ENCODE measurements around the gene TSSK6. TPM values are rescaled to one million over a fixed set of nuclear protein-coding genes. Genes with fewer than 3 reads are reported as not detected.

TSSK6 gene
- total and polyA plus RNA-seq, 8 donors, result 0.69 to 2.5 (median 1.5) TPM

- DNase-seq, result no peak
These were observed 8.8 kb downstream of the TSSK6 start for GRCh38 chr19:19506592-19506991.

GRCh38 chr19:19505669-19506326 lies 9.6 kb downstream of the TSSK6 start:
- Histone ChIP-seq H3K4me1 (no peaks in the 10 kb centered on the region), H3K36me3 (peaks cover 0 to 46% (median 0%) of the 10 kb centered on the region in 3 donors), H3K9me3 (no peaks in the 10 kb centered on the region), H3K27me3 (no peaks in the 10 kb centered on the region), H3K4me3 (no peak overlapping the region), H3K27ac (no peak overlapping the region)
- ATAC-seq, result no peak
- intact Hi-C loops (cut with DNase I), result no loop called here
- WGBS, 2 donors, result 92 to 94% methylated on average over 27 of the region's 27 CpGs
- no peak for TF ChIP-seq CTCF (IDR thresholded peaks at IDR 0.05)
- no peak for FAIRE-seq
- DNase-seq, result no peak

More at GRCh38 chr19:19506592-19506991, 8.8 kb downstream of the TSSK6 start:
- no peak for FAIRE-seq
- WGBS, 2 donors, result 92 to 95% methylated on average over 12 of the region's 12 CpGs
- Histone ChIP-seq H3K27me3 (no peaks in the 10 kb centered on the region), H3K9me3 (no peaks in the 10 kb centered on the region), H3K27ac (no peak overlapping the region), H3K36me3 (peaks cover 0 to 41% (median 0%) of the 10 kb centered on the region in 3 donors), H3K4me1 (no peaks in the 10 kb centered on the region), H3K4me3 (no peak overlapping the region)
- intact Hi-C loops (cut with DNase I), result no loop called here
- TF ChIP-seq CTCF (IDR thresholded peaks at IDR 0.05), result no peak
- no peak for ATAC-seq

GRCh38 chr19:19504754-19505668 lies 10.3 kb downstream of the TSSK6 start:
- 89 to 91% methylated on average over 23 of the region's 23 CpGs for WGBS, 2 donors
- FAIRE-seq (no peak), DNase-seq (no peak), ATAC-seq (no peak)
- H3K27ac ChIP-seq, result no peak overlapping the region
- no peaks in the 10 kb centered on the region for H3K4me1 ChIP-seq
- no peak for TF ChIP-seq CTCF (IDR thresholded peaks at IDR 0.05)
- no peaks in the 10 kb centered on the region for H3K27me3 ChIP-seq
- intact Hi-C loops (cut with DNase I), result no loop called here
- H3K4me3 ChIP-seq, result no peak overlapping the region
- no peaks in the 10 kb centered on the region for H3K9me3 ChIP-seq
- H3K36me3 ChIP-seq, result peaks cover 0 to 47% (median 0%) of the 10 kb centered on the region in 3 donors

- H3K4me1 ChIP-seq, result no peaks in the 10 kb centered on the region
- no peak for TF ChIP-seq CTCF (IDR thresholded peaks at IDR 0.05)
- H3K27ac ChIP-seq, result no peak overlapping the region
- H3K4me3 ChIP-seq, result no peak overlapping the region
- FAIRE-seq (no peak), DNase-seq (no peak), ATAC-seq (no peak)
- intact Hi-C loops (cut with DNase I), result no loop called here
- H3K27me3 ChIP-seq, result no peaks in the 10 kb centered on the region
- 89 to 91% methylated on average over 18 of the region's 18 CpGs for WGBS, 2 donors
- peaks cover 0 to 57% (median 7%) of the 10 kb centered on the region in 3 donors for H3K36me3 ChIP-seq
- H3K9me3 ChIP-seq, result no peaks in the 10 kb centered on the region
These were observed 12.3 kb downstream of the TSSK6 start for GRCh38 chr19:19502808-19503602.

Data from pancreas (tissue), 10 donors.